Measurements from ENCODE around the gene AREG. TPM values are rescaled to one million over a fixed set of nuclear protein-coding genes. Genes with fewer than 3 reads are reported as not detected.

The AREG gene
- total RNA-seq, 3 donors from 2014 or later, result 3.4 to 89.1 (median 46.2) TPM

DNA sequence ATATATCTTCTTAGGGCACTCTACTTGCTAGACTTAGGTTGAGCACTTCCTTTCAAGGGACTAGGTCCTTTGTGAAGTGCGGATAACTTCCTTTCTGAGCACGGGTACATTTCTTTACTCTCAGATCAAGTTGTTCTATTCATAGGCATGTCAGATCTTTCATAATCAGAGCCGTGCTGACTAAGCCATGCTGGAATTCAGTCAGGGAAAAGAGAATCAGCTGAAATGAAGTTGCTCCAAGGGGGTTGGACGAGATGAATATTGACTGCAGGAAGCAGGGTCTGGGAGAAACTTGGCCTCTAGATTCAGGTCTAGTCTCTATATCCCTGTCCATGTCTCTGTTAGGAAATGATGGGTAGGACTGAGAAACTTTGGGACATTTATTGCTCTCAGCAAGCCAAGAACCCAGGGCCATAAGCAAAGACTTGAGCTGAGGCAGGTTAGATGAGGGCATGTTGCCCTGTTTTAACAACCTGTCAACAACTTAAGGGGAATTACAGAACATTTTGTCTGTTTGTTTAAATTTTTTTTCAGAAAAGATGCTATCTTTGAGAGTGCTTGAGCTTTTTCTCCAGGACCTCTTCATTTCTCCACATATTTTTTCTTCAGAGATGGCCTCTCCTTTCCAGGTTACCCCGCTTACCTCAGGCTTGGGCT lies 28.3 kb downstream of the AREG start:
- TF ChIP-seq POLR2A (IDR thresholded peaks at IDR 0.05), result no peak
- intact Hi-C loops (cut with DNase I; ENCODE audit: low total_unique reads), result no loop called here
- Histone ChIP-seq H3K4me3 (no peak overlapping the region), H3K27ac (peak overlapping the region in 1 of 2 donors; percentile 15), H3K9me3 (no peaks in the 10 kb centered on the region), H3K27me3 (no peaks in the 10 kb centered on the region), H3K4me1 (no peaks in the 10 kb centered on the region), H3K36me3 (no peaks in the 10 kb centered on the region)
- no peak for DNase-seq (ENCODE audit: low spot score in 2 of 2)

GRCh38 chr4:74474345-74475090 lies 29.6 kb downstream of the AREG start:
- TF ChIP-seq POLR2A (IDR thresholded peaks at IDR 0.05) (no peak), POLR2AphosphoS5 (IDR thresholded peaks at IDR 0.05) (no peak)
- TF ChIP-seq, protein P1, sequence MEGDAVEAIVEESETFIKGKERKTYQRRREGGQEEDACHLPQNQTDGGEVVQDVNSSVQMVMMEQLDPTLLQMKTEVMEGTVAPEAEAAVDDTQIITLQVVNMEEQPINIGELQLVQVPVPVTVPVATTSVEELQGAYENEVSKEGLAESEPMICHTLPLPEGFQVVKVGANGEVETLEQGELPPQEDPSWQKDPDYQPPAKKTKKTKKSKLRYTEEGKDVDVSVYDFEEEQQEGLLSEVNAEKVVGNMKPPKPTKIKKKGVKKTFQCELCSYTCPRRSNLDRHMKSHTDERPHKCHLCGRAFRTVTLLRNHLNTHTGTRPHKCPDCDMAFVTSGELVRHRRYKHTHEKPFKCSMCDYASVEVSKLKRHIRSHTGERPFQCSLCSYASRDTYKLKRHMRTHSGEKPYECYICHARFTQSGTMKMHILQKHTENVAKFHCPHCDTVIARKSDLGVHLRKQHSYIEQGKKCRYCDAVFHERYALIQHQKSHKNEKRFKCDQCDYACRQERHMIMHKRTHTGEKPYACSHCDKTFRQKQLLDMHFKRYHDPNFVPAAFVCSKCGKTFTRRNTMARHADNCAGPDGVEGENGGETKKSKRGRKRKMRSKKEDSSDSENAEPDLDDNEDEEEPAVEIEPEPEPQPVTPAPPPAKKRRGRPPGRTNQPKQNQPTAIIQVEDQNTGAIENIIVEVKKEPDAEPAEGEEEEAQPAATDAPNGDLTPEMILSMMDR (IDR thresholded peaks at IDR 0.05), result no peak
- Histone ChIP-seq H3K36me3 (no peaks in the 10 kb centered on the region), H3K4me3 (no peak overlapping the region), H3K27me3 (no peaks in the 10 kb centered on the region), H3K27ac (no peak overlapping the region), H3K4me1 (no peaks in the 10 kb centered on the region), H3K9me3 (no peaks in the 10 kb centered on the region)
- intact Hi-C loops (cut with DNase I; ENCODE audit: low total_unique reads), result no loop called here
- no peak for DNase-seq (ENCODE audit: low spot score in 2 of 2)

- H3K27me3 ChIP-seq, result no peaks in the 10 kb centered on the region
- TF ChIP-seq POLR2A (IDR thresholded peaks at IDR 0.05), result no peak
- TF ChIP-seq, protein P1 (IDR thresholded peaks at IDR 0.05), result no peak
- TF ChIP-seq POLR2AphosphoS5 (IDR thresholded peaks at IDR 0.05), result no peak
- H3K36me3 ChIP-seq, result no peaks in the 10 kb centered on the region
- H3K4me3 ChIP-seq, result no peak overlapping the region
- no peaks in the 10 kb centered on the region for H3K4me1 ChIP-seq
- H3K27ac ChIP-seq, result no peak overlapping the region
- intact Hi-C loops (cut with DNase I; ENCODE audit: low total_unique reads), result no loop called here
- no peak for DNase-seq (ENCODE audit: low spot score in 2 of 2)
- H3K9me3 ChIP-seq, result no peaks in the 10 kb centered on the region
Measured at GRCh38 chr4:74475091-74475800, 30.3 kb downstream of the AREG start.

DNA sequence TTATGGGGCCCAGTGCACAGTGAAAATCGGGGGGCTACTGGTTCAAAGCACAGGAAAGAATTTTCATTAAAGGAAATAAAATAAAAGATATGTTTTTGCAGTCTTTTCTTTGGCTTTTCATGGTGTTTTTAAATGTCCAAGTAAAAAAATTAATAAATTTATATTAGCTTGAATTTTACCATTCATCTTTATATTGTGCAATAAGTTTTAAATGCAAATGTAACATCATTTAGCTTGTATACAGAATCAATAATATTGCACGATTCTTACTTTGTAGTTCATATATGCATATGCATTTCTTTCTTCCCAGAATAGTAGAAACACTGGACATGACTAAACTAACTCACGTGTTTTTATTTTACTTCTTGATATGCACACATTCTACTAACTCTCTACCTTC lies 31.0 kb downstream of the AREG start:
- DNase-seq (ENCODE audit: low spot score in 2 of 2), result no peak
- intact Hi-C loops (cut with DNase I; ENCODE audit: low total_unique reads), result no loop called here
- TF ChIP-seq, protein P1 (IDR thresholded peaks at IDR 0.05), result no peak
- TF ChIP-seq POLR2A (IDR thresholded peaks at IDR 0.05) (no peak), POLR2AphosphoS5 (IDR thresholded peaks at IDR 0.05) (no peak)
- Histone ChIP-seq H3K4me1 (no peaks in the 10 kb centered on the region), H3K4me3 (no peak overlapping the region), H3K36me3 (no peaks in the 10 kb centered on the region), H3K27me3 (no peaks in the 10 kb centered on the region), H3K27ac (no peak overlapping the region), H3K9me3 (no peaks in the 10 kb centered on the region)

GRCh38 chr4:74479009-74479408 lies 34.1 kb downstream of the AREG start:
- H3K36me3 ChIP-seq, result no peaks in the 10 kb centered on the region
- no peak overlapping the region for H3K4me3 ChIP-seq
- no peak for TF ChIP-seq POLR2A (IDR thresholded peaks at IDR 0.05)
- TF ChIP-seq, protein P1 (IDR thresholded peaks at IDR 0.05), result no peak
- no peak for TF ChIP-seq POLR2AphosphoS5 (IDR thresholded peaks at IDR 0.05)
- DNase-seq (ENCODE audit: low spot score in 2 of 2), result no peak
- H3K27me3 ChIP-seq, result no peaks in the 10 kb centered on the region
- intact Hi-C loops (cut with DNase I; ENCODE audit: low total_unique reads), result no loop called here
- no peak overlapping the region for H3K27ac ChIP-seq
- no peaks in the 10 kb centered on the region for H3K9me3 ChIP-seq
- no peaks in the 10 kb centered on the region for H3K4me1 ChIP-seq
